ENCODE data around the gene CLIC4. TPM values are rescaled to one million over a fixed set of nuclear protein-coding genes. Genes with fewer than 3 reads are reported as not detected.
"Not testable (repeated sequence)": the region's sequence is repeated elsewhere in the genome, so short reads cannot be mapped to it uniquely, and the experiment has no call there.

The CLIC4 gene
- total RNA-seq, 1 donor from 2014 or later: 18.2 TPM

DNA sequence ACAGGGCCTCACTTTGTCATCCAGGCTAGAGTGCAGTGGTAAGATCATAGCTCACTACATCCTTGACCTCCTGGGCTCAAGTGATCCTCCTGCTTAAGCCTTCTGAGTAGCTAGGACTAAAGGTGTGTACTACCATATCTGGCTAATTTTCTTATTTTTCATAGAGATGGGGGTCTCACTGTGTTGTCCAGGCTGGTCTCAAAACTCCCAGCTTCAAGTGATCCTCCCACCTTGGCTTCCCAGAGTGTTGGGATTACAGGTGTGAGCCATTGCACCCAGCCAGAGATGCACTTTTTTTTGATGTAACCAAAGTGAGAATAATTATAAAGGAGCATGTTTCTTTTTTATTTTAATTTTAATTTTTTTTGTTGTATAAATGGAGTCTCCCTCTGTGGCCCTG is 28.4 kb downstream of the CLIC4 start:
- H3K36me3 Mint-ChIP-seq (ENCODE audit: low read depth): peaks cover 3% of the 10 kb centered on the region
- H3K9me3 Mint-ChIP-seq: no peaks in the 10 kb centered on the region
- intact Hi-C loops (cut with micrococcal nuclease): no loop called here
- peaks cover 14% of the 10 kb centered on the region for H3K4me1 Mint-ChIP-seq (ENCODE audit: low read depth)
- no peak overlapping the region for H3K27ac Mint-ChIP-seq
- DNase-seq (ENCODE audit: low spot score): no peak
- peaks cover 2% of the 10 kb centered on the region for H3K27me3 Mint-ChIP-seq (ENCODE audit: low read depth)
- no peak overlapping the region for H3K4me3 Mint-ChIP-seq (ENCODE audit: low read depth)

DNA sequence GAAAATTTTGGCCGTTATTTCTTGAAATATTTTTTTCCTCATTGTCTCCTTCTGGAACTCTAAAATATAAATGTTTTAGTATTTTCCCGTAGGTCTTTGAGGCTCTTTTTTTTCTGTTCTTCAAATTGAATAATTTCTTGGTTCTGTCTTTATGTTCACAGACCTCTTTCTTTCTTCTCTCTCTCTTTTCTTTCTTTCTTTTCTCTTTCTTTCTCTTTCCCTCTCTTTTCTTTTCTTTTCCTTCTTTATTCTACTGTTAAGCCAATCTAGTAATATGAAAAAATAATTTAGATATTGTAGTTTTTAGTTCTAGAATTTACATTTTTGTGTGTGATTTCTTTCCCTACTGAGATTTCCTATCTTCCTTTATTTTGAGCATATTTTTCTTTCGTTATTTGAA is 30.1 kb downstream of the CLIC4 start:
- Mint-ChIP-seq H3K36me3 (ENCODE audit: low read depth) (peaks cover 3% of the 10 kb centered on the region), H3K4me3 (ENCODE audit: low read depth) (no peak overlapping the region), H3K27ac (no peak overlapping the region), H3K27me3 (ENCODE audit: low read depth) (peaks cover 2% of the 10 kb centered on the region), H3K4me1 (ENCODE audit: low read depth) (peaks cover 11% of the 10 kb centered on the region), H3K9me3 (no peaks in the 10 kb centered on the region)
- intact Hi-C loops (cut with micrococcal nuclease): no loop called here
- DNase-seq (ENCODE audit: low spot score): no peak

DNA sequence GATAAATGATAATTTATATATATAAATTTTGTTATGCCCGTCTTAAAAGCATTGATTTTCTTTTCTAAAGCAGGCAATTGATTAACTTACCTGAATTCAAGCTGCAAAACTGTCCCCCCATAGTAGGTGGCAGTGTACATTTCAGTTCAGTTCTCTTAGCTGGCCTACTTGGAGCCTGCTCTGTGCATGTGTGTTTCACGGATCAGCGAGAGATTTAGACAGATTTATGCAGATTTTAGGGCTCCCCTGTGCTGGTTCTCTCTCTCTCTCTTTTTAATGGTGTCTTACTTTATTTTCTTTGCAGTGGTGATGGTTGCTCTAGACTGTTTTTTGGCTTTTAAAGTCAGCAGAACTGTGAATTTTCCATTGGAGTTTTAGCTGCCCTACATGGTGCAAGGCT is 30.7 kb downstream of the CLIC4 start:
- Mint-ChIP-seq H3K27me3 (ENCODE audit: low read depth) (peaks cover 2% of the 10 kb centered on the region), H3K36me3 (ENCODE audit: low read depth) (peaks cover 3% of the 10 kb centered on the region), H3K27ac (no peak overlapping the region), H3K4me3 (ENCODE audit: low read depth) (no peak overlapping the region), H3K9me3 (no peaks in the 10 kb centered on the region), H3K4me1 (ENCODE audit: low read depth) (peaks cover 8% of the 10 kb centered on the region)
- intact Hi-C loops (cut with micrococcal nuclease): no loop called here
- no peak for DNase-seq (ENCODE audit: low spot score)

DNA sequence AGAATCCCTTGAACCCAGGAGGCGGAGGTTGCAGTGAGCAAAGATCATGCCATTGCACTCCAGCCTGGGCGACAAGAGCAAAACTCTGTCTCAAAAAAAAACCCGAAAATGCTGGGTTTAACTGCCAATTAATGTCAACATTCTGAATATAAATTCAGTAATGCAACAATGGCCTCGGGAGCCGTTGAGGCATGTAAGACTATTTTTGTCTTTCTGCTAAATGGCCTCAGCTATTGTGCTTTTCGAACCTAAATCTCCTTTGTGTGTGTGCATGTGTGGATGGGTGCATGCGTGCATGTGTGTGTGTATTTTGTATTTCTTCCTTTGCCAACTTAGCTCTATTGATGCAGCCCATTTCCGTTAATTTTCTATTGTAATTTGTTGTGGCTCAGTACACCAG is 31.6 kb downstream of the CLIC4 start:
- H3K4me1 Mint-ChIP-seq (ENCODE audit: low read depth): peaks cover 5% of the 10 kb centered on the region
- DNase-seq (ENCODE audit: low spot score): no peak
- intact Hi-C loops (cut with micrococcal nuclease): no loop called here
- H3K9me3 Mint-ChIP-seq: no peaks in the 10 kb centered on the region
- H3K27ac Mint-ChIP-seq: no peak overlapping the region
- H3K36me3 Mint-ChIP-seq (ENCODE audit: low read depth): no peaks in the 10 kb centered on the region
- H3K27me3 Mint-ChIP-seq (ENCODE audit: low read depth): no peaks in the 10 kb centered on the region
- no peak overlapping the region for H3K4me3 Mint-ChIP-seq (ENCODE audit: low read depth)

GRCh38 chr1:24778141-24778540 is 32.9 kb downstream of the CLIC4 start:
- intact Hi-C loops (cut with micrococcal nuclease): no loop called here
- Mint-ChIP-seq H3K27ac (no peak overlapping the region), H3K27me3 (ENCODE audit: low read depth) (no peaks in the 10 kb centered on the region), H3K36me3 (ENCODE audit: low read depth) (no peaks in the 10 kb centered on the region), H3K4me1 (ENCODE audit: low read depth) (peaks cover 7% of the 10 kb centered on the region), H3K4me3 (ENCODE audit: low read depth) (no peak overlapping the region), H3K9me3 (no peaks in the 10 kb centered on the region)
- no peak for DNase-seq (ENCODE audit: low spot score)

DNA sequence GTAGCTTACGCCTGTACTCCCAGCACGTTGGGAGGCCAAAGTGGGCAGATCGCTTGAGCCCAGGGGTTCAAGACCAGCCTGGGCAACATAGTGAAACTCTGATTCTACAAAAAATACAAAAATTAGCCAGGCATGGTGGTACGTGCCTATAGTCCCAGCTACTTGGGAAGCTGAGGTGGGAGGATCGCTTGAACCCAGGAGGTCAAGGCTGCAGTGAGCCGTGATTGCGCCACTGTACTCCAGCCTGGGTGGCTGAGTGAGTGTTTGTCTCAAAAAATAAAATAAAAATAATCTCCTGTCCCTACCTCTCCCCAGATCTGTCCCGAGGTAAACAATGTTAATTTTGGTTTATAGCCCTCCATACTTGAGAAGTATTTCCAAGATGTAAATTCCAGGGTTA is 34.0 kb downstream of the CLIC4 start:
- H3K4me1 Mint-ChIP-seq (ENCODE audit: low read depth); H3K36me3 Mint-ChIP-seq (ENCODE audit: low read depth); H3K4me3 Mint-ChIP-seq (ENCODE audit: low read depth); H3K27me3 Mint-ChIP-seq (ENCODE audit: low read depth); H3K27ac Mint-ChIP-seq; H3K9me3 Mint-ChIP-seq; DNase-seq (ENCODE audit: low spot score); intact Hi-C loops (cut with micrococcal nuclease): not testable (repeated sequence)

DNA sequence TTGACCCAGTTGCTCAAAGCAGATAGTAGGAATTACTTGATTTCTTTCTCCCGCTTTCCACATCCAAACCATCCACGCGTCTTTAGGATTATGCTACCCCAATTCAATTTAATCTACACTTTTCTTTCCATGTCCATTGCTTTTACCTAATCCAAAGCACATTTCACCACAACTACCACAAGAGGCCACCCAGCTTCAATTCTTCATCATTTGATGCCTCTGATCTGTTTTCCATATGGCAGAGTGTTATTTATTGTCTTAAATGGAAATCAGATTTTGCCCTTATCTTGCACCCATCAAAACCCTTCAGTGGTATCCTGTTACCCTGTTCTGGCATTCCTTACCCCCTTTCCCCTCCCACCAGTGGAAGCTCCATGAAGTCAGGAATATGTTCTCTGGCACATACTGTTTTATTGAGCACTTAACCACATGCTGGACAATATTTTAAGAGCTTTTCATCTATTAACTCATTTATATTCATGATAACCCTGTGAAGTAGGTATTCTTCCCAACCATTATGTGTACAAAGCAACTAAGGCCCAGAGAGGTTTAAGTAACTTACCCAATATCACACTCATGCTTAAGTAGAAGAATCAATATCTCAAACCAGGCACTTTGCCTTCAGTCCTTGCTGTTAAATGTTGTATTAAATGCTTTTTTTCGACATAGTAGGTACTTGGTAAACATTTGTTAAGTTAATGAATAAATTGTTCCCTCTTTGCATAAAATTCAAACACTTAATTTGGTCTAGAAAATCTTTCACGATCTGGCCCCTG is 34.6 kb downstream of the CLIC4 start:
- intact Hi-C loops (cut with micrococcal nuclease): no loop called here
- Mint-ChIP-seq H3K9me3 (no peaks in the 10 kb centered on the region), H3K4me3 (ENCODE audit: low read depth) (no peak overlapping the region), H3K36me3 (ENCODE audit: low read depth) (no peaks in the 10 kb centered on the region), H3K27ac (no peak overlapping the region), H3K27me3 (ENCODE audit: low read depth) (no peaks in the 10 kb centered on the region), H3K4me1 (ENCODE audit: low read depth) (peaks cover 7% of the 10 kb centered on the region)
- DNase-seq (ENCODE audit: low spot score): no peak

DNA sequence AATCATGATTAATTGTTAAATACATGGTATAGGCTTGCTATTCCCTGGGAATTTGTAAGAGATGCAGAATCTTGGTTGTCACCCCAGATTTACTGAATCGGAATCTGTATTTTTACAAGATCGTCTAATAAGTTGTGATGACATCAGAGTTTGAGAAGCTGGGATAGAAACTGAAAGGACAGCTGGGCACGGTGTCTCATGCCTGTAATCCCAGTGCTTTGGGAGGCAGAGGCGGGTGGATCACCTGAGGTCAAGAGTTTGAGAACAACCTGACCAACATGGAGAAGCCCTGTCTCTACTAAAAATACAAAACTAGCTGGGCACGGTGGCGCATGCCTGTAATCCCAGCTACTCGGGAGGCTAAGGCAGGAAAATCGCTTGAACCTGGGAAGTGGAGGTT is 35.4 kb downstream of the CLIC4 start:
- H3K4me3 Mint-ChIP-seq (ENCODE audit: low read depth); H3K27me3 Mint-ChIP-seq (ENCODE audit: low read depth); DNase-seq (ENCODE audit: low spot score); H3K27ac Mint-ChIP-seq; H3K9me3 Mint-ChIP-seq; intact Hi-C loops (cut with micrococcal nuclease); H3K36me3 Mint-ChIP-seq (ENCODE audit: low read depth); H3K4me1 Mint-ChIP-seq (ENCODE audit: low read depth): not testable (repeated sequence)

DNA sequence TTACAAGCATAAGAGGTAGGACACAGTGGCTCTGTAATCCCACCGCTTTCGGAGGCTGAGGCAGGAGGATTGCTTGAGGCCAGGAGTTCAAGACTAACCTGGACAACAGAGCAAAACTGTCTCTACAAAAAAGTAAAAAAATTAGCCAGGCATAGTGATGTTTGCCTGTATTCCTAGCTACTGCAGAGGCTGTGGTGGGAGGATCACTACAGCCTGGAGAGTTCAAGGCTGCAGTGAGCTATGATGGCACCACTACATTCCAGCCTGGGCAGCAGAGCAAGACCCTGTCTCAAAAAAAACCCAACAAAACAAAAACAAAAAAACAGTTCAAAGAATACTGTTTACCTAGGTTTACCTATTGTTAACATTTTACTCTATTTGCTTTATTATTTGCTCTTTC is 37.4 kb downstream of the CLIC4 start:
- Mint-ChIP-seq H3K4me1 (ENCODE audit: low read depth) (peaks cover 7% of the 10 kb centered on the region), H3K27ac (no peak overlapping the region), H3K27me3 (ENCODE audit: low read depth) (no peaks in the 10 kb centered on the region), H3K36me3 (ENCODE audit: low read depth) (no peaks in the 10 kb centered on the region), H3K9me3 (no peaks in the 10 kb centered on the region), H3K4me3 (ENCODE audit: low read depth) (no peak overlapping the region)
- DNase-seq (ENCODE audit: low spot score): no peak
- intact Hi-C loops (cut with micrococcal nuclease): no loop called here

DNA sequence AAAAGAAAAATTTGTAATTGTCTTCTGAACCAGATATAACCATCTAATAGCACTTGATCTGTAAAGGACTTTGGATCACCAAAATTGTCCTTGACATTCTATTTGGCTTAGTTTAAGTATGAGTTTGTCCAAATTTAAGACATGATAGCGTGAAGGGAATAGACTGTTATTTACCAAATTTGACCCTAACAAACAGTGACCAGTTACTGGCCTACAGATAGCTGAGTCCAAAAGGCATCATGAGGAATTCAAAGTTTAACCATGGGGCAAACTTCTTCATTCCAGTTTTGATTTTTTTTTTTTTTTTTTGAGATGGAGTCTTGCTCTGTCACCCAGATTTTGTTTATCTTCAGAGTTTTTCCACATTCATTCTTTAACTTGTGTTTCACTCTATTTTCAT is 38.5 kb downstream of the CLIC4 start:
- DNase-seq (ENCODE audit: low spot score): no peak
- no peak overlapping the region for H3K27ac Mint-ChIP-seq
- H3K4me3 Mint-ChIP-seq (ENCODE audit: low read depth): no peak overlapping the region
- H3K36me3 Mint-ChIP-seq (ENCODE audit: low read depth): no peaks in the 10 kb centered on the region
- no peaks in the 10 kb centered on the region for H3K27me3 Mint-ChIP-seq (ENCODE audit: low read depth)
- intact Hi-C loops (cut with micrococcal nuclease): no loop called here
- no peaks in the 10 kb centered on the region for H3K9me3 Mint-ChIP-seq
- H3K4me1 Mint-ChIP-seq (ENCODE audit: low read depth): peaks cover 7% of the 10 kb centered on the region

DNA sequence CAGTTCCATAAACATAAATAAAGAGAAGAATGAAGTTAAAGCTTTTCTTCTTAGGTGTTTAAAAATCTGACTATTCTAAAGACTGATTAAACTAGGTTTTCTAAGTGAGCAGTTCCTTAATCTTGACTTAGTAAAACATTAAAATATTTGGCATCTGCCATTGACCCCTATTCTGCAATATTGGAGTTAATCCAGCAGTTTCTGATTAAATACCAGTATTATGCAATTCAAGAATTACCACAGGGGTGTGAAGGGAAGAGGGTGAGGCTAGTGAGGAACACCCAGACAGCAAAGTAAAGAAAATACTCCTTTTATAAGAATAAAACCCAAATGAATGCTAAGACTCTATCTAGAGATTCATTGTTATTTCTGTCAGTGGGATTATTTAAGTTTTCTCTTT is 40.9 kb downstream of the CLIC4 start:
- H3K36me3 Mint-ChIP-seq (ENCODE audit: low read depth): no peaks in the 10 kb centered on the region
- DNase-seq (ENCODE audit: low spot score): no peak
- H3K4me3 Mint-ChIP-seq (ENCODE audit: low read depth): no peak overlapping the region
- no peaks in the 10 kb centered on the region for H3K27me3 Mint-ChIP-seq (ENCODE audit: low read depth)
- no peak overlapping the region for H3K27ac Mint-ChIP-seq
- intact Hi-C loops (cut with micrococcal nuclease): no loop called here
- no peaks in the 10 kb centered on the region for H3K9me3 Mint-ChIP-seq
- H3K4me1 Mint-ChIP-seq (ENCODE audit: low read depth): peaks cover 2% of the 10 kb centered on the region

DNA sequence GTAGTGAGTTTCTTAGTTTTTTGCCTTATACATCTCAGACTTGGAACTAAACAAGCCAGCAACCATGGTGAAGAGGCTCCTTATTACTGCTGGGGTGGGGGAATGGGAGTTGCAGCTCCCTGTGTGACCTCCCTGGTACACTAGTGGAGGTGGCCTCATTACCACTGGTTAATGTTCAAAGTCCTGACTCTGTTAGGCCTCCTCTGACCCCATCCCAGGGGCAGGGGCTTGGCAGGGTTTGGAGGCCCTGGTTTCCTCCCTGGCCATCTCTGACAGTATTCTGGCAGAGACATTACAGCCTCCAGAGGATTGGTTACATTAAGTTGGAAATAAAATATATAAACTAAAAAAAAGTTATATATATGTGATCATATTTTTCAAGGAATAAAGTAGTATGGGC is 45.2 kb downstream of the CLIC4 start:
- no peaks in the 10 kb centered on the region for H3K36me3 Mint-ChIP-seq (ENCODE audit: low read depth)
- H3K4me3 Mint-ChIP-seq (ENCODE audit: low read depth): no peak overlapping the region
- intact Hi-C loops (cut with micrococcal nuclease): no loop called here
- no peak overlapping the region for H3K27ac Mint-ChIP-seq
- H3K27me3 Mint-ChIP-seq (ENCODE audit: low read depth): no peaks in the 10 kb centered on the region
- H3K4me1 Mint-ChIP-seq (ENCODE audit: low read depth): no peaks in the 10 kb centered on the region
- no peak for DNase-seq (ENCODE audit: low spot score)
- H3K9me3 Mint-ChIP-seq: no peaks in the 10 kb centered on the region

DNA sequence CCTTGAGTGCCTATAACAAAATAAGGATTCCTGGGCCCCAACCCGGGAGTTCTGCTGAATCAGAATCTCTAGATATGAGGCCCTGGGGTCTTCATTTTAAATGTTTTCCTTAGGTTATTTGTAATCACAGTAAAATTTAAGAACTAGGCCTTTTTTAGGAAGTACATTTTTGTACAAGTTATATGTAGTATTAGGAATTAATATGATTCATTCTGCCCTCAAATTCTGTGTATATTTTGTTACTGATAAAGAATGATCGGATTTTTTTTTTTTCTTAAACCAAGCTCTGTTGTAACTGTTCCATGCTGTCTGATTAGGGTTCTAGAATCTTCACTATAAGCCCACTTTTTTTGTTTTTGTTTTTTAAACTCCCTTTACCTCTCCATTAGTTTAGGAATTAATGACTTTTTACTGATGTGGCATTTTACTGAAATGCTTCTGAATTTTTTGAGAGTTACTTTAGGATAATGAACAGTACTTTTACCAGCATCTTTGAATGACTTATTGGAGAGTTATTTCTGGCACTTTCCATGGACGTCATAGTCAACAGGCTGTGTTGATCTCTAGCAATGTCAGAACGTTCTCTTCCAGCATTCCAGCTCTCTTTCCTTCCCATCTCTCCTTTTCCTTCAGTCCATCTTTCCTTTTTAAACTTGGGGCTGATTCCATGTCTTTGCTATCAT is 48.3 kb downstream of the CLIC4 start:
- Mint-ChIP-seq H3K4me1 (ENCODE audit: low read depth) (no peaks in the 10 kb centered on the region), H3K27ac (no peak overlapping the region), H3K36me3 (ENCODE audit: low read depth) (peaks cover 12% of the 10 kb centered on the region), H3K9me3 (peaks cover 5% of the 10 kb centered on the region), H3K4me3 (ENCODE audit: low read depth) (no peak overlapping the region), H3K27me3 (ENCODE audit: low read depth) (no peaks in the 10 kb centered on the region)
- no peak for DNase-seq (ENCODE audit: low spot score)
- intact Hi-C loops (cut with micrococcal nuclease): no loop called here
